ENCODE results near the gene WDR27.

Gene WDR27

GRCh38 chr6:169638915-169639314 is 62.9 kb downstream of the WDR27 start:
- Histone ChIP-seq H3K27ac (ENCODE audit: extremely low read depth, low read depth, low read length) (no peak overlapping the region), H3K36me3 (ENCODE audit: control insufficient read depth in 2 of 2, insufficient read depth in 1 of 2, low read length in 2 of 2) (peaks cover 0 to 24% of the 10 kb centered on the region in 2 experiments; a peak in 1 of 3 replicates), H3K4me3 (ENCODE audit: low read depth, low read length) (no peak overlapping the region), H3K9me3 (ENCODE audit: control insufficient read depth, insufficient read depth, low read depth, low read length) (no peaks in the 10 kb centered on the region), H3K4me1 (ENCODE audit: control insufficient read depth, insufficient read depth, low read length) (no peaks in the 10 kb centered on the region)
- no peak for TF ChIP-seq ZNF121 (tag by site-specific recombination; IDR thresholded peaks at IDR 0.05)
- TF ChIP-seq BCL6B (tag by site-specific recombination; IDR thresholded peaks at IDR 0.05) = no peak
- no peak for TF ChIP-seq REST (tag by site-specific recombination; IDR thresholded peaks at IDR 0.05)
- TF ChIP-seq ATF2 (tag by site-specific recombination; IDR thresholded peaks at IDR 0.05; ENCODE audit: low read depth) = no peak
- TF ChIP-seq ZNF596 (tag by site-specific recombination; IDR thresholded peaks at IDR 0.05) = no peak
- no peak for TF ChIP-seq ZNF544 (tag by site-specific recombination; IDR thresholded peaks at IDR 0.05)
- no peak for TF ChIP-seq BCL11A (tag by site-specific recombination; IDR thresholded peaks at IDR 0.05; ENCODE audit: low read depth)
- TF ChIP-seq ZNF274 (IDR thresholded peaks at IDR 0.05; ENCODE audit: low read length) = no peak
- no peak for TF ChIP-seq ZNF274 (tag by site-specific recombination; IDR thresholded peaks at IDR 0.05; ENCODE audit: borderline replicate concordance)
- no peak for TF ChIP-seq PBX3 (CRISPR knock-in tag; IDR thresholded peaks at IDR 0.05)
- TF ChIP-seq ZNF335 (tag by site-specific recombination; conservative IDR thresholded peaks at IDR 0.05) = no peak
- TF ChIP-seq FEZF1 (tag by site-specific recombination; IDR thresholded peaks at IDR 0.05) = no peak
- TF ChIP-seq ZNF677 (tag by site-specific recombination; IDR thresholded peaks at IDR 0.05) = no peak
- TF ChIP-seq ZNF664 (tag by site-specific recombination; IDR thresholded peaks at IDR 0.05) = no peak
- no peak for TF ChIP-seq ZNF561 (tag by site-specific recombination; IDR thresholded peaks at IDR 0.05; ENCODE audit: borderline replicate concordance)
- no peak for TF ChIP-seq ZFHX2 (tag by site-specific recombination; conservative IDR thresholded peaks at IDR 0.05)
- no peak for TF ChIP-seq ZBTB8A (tag by site-specific recombination; IDR thresholded peaks at IDR 0.05)
- ChIA-PET POLR2A (no interaction called here), CTCF (no interaction called here)

- CTCF ChIA-PET = interaction anchor here (0.7 kb wide), 1 partner anchor 892 kb away, joined by 3 read pairs; no protein-coding TSS in a partner anchor
- H3K36me3 ChIP-seq (ENCODE audit: control insufficient read depth in 2 of 2, insufficient read depth in 1 of 2, low read length in 2 of 2) = peaks cover 0 to 25% of the 10 kb centered on the region in 2 experiments; a peak in 1 of 3 replicates
- POLR2A ChIA-PET = no interaction called here
- no peak for TF ChIP-seq ZNF701 (tag by site-specific recombination; IDR thresholded peaks at IDR 0.05)
- TF ChIP-seq ZNF791 (tag by site-specific recombination; IDR thresholded peaks at IDR 0.05) = no peak
- no peak for TF ChIP-seq ZNF404 (tag by site-specific recombination; IDR thresholded peaks at IDR 0.05)
- no peak for TF ChIP-seq ZBTB26 (tag by site-specific recombination; optimal IDR thresholded peaks at IDR 0.05)
- TF ChIP-seq EGR2 (tag by site-specific recombination; IDR thresholded peaks at IDR 0.05; ENCODE audit: low read depth) = no peak
- TF ChIP-seq ZNF785 (tag by site-specific recombination; IDR thresholded peaks at IDR 0.05) = no peak
- no peak for TF ChIP-seq ZNF660 (tag by site-specific recombination; IDR thresholded peaks at IDR 0.05)
- no peak for TF ChIP-seq ZNF777 (tag by site-specific recombination; IDR thresholded peaks at IDR 0.05; ENCODE audit: borderline replicate concordance)
- no peak for TF ChIP-seq ZNF23 (tag by site-specific recombination; IDR thresholded peaks at IDR 0.05; ENCODE audit: borderline replicate concordance)
- no peak for TF ChIP-seq MZF1 (tag by site-specific recombination; IDR thresholded peaks at IDR 0.05; ENCODE audit: borderline replicate concordance)
- no peak for TF ChIP-seq ZNF274 (IDR thresholded peaks at IDR 0.05; ENCODE audit: low read length)
- TF ChIP-seq ZNF274 (tag by site-specific recombination; IDR thresholded peaks at IDR 0.05; ENCODE audit: borderline replicate concordance) = no peak
- TF ChIP-seq ZNF624 (tag by site-specific recombination; IDR thresholded peaks at IDR 0.05) = no peak
- TF ChIP-seq SCRT1 (tag by site-specific recombination; IDR thresholded peaks at IDR 0.05; ENCODE audit: borderline replicate concordance) = no peak
Observed at GRCh38 chr6:169638388-169638787, 63.4 kb downstream of the WDR27 start.

More at GRCh38 chr6:169638388-169638787, 63.4 kb downstream of the WDR27 start:
- H3K27ac ChIP-seq (ENCODE audit: extremely low read depth, low read depth, low read length) = no peak overlapping the region
- H3K9me3 ChIP-seq (ENCODE audit: control insufficient read depth, insufficient read depth, low read depth, low read length) = no peaks in the 10 kb centered on the region
- H3K4me1 ChIP-seq (ENCODE audit: control insufficient read depth, insufficient read depth, low read length) = no peaks in the 10 kb centered on the region
- no peak overlapping the region for H3K4me3 ChIP-seq (ENCODE audit: low read depth, low read length)

All from HEK293 (cell line).